Fibroblast of lung (primary cell): Measurements from ENCODE around the gene GPRC5C. TPM values are rescaled to one million over a fixed set of nuclear protein-coding genes. Genes with fewer than 3 reads are reported as not detected.

ENCODE experiments used
- DNase-seq, 2 donors: peaks; one replicate each; pipeline versions ENCODE4 v3.0.0 to v3.0.0-alpha.2; 2010; ENCODE audit warnings: low read depth in 2 of 2
- H2AFZ ChIP-seq: 2 replicates; pipeline ENCODE4 v1.5.1; 2012; ENCODE audit warnings: low read length, control low read depth, inconsistent platforms
- H3K27ac ChIP-seq: 2 replicates; pipeline ENCODE4 v1.5.1; 2011; ENCODE audit warnings: low read length, control low read depth; ENCODE audit not compliant: insufficient read depth
- H3K27me3 ChIP-seq: 2 replicates; pipeline ENCODE4 v1.5.1; 2011; ENCODE audit warnings: mild to moderate bottlenecking, low read length; ENCODE audit not compliant: control insufficient read depth, insufficient read depth
- H3K36me3 ChIP-seq: 2 replicates; pipeline ENCODE4 v1.5.1; 2011; ENCODE audit warnings: low read length; ENCODE audit not compliant: control insufficient read depth, insufficient read depth
- H3K4me1 ChIP-seq: 2 replicates; pipeline ENCODE4 v1.5.1; 2011; ENCODE audit warnings: low read length; ENCODE audit not compliant: control insufficient read depth, insufficient read depth; ENCODE audit errors: extremely low read depth
- H3K4me2 ChIP-seq: 2 replicates; pipeline ENCODE4 v1.5.1; 2011; ENCODE audit warnings: low read length, control low read depth; ENCODE audit not compliant: insufficient read depth; ENCODE audit errors: extremely low read depth
- H3K4me3 ChIP-seq, 4 experiments: fragments of 200-600 bp in 1 of 4; sonication (generic) in 1 of 4; replicated peaks in 1 of 4; 2 replicates each; pipeline ENCODE4 v1.5.1; 2011 to 2016; ENCODE audit warnings: low read length in 4 of 4, low read depth in 3 of 4, mild to moderate bottlenecking in 3 of 4, control low read depth in 2 of 4, inconsistent platforms in 1 of 4, mixed read lengths in 1 of 4; ENCODE audit not compliant: insufficient read depth in 1 of 4; ENCODE audit errors: control extremely low read depth in 1 of 4
- H3K79me2 ChIP-seq: 2 replicates; pipeline ENCODE4 v1.5.1; 2012; ENCODE audit warnings: mild to moderate bottlenecking, low read length, inconsistent platforms; ENCODE audit not compliant: control insufficient read depth, insufficient read depth
- H3K9ac ChIP-seq: 2 replicates; pipeline ENCODE4 v1.5.1; 2011; ENCODE audit warnings: mild to moderate bottlenecking, low read length, control low read depth; ENCODE audit not compliant: insufficient read depth
- H3K9me3 ChIP-seq: 2 replicates; pipeline ENCODE4 v1.5.1; 2012; ENCODE audit warnings: low read depth, low read length; ENCODE audit not compliant: control insufficient read depth, insufficient read depth
- H4K20me1 ChIP-seq: 2 replicates; pipeline ENCODE4 v1.5.1; 2011; ENCODE audit warnings: low read length; ENCODE audit not compliant: control insufficient read depth, insufficient read depth; ENCODE audit errors: extremely low read depth
- CTCF ChIP-seq, 2 donors: IDR thresholded peaks in 1 of 2; conservative IDR thresholded peaks in 1 of 2; 1 replicate in 1 of 2; 2 replicates in 1 of 2; pipeline ENCODE4 v1.5.1; 2011 to 2012; ENCODE audit warnings: low read length in 2 of 2, control low read depth in 1 of 2, inconsistent platforms in 1 of 2, low read depth in 1 of 2, mild to moderate bottlenecking in 1 of 2
- EZH2 ChIP-seq: IDR thresholded peaks from 2 replicates; pipeline ENCODE4 v1.5.1; 2012; ENCODE audit warnings: low read length, control low read depth, mild to moderate bottlenecking; ENCODE audit errors: missing control alignments
- polyA plus RNA-seq, 2 donors: library from polyadenylated mRNA; depleted of rRNA in 1 of 2; stranded (reverse) in 1 of 2; unstranded in 1 of 2; fragments of >200 nt; gene quantifications; 2 replicates each; pipeline ENCODE4 v1.2.1, GENCODE V29; 2011 to 2012; ENCODE audit warnings: missing spikeins in 1 of 2
- total RNA-seq: library from RNA; depleted of rRNA; stranded (reverse); fragments of >200 nt; gene quantifications from 2 replicates; pipeline ENCODE4 v1.2.1, GENCODE V29; 2014

The GPRC5C gene
- total and polyA plus RNA-seq, 2 donors (not counting 1 experiment from before 2014, with no cell fraction given): 0.11 to 1.5 TPM

- DNase-seq: no peak
- Histone ChIP-seq H3K79me2 (no peaks in the 10 kb centered on the region), H3K9me3 (no peaks in the 10 kb centered on the region), H3K4me1 (no peaks in the 10 kb centered on the region), H3K27me3 (no peaks in the 10 kb centered on the region), H3K27ac (no peak overlapping the region), H2AFZ (no peak overlapping the region), H3K9ac (no peak overlapping the region), H3K4me2 (no peak overlapping the region), H3K36me3 (no peaks in the 10 kb centered on the region), H4K20me1 (no peaks in the 10 kb centered on the region), H3K4me3 (no peak overlapping the region)
- no peak for TF ChIP-seq EZH2
- no peak for TF ChIP-seq CTCF (conservative IDR thresholded peaks at IDR 0.05 in 1 of 2, IDR thresholded peaks at IDR 0.05 in 1 of 2; ENCODE audit: low read depth in 1 of 2, low read length in 2 of 2)
These were observed 39.0 kb upstream of the GPRC5C start for GRCh38 chr17:74392848-74393247.

GRCh38 chr17:74393346-74393942, 38.4 kb upstream of the GPRC5C start:
- TF ChIP-seq EZH2 (no peak), CTCF (conservative IDR thresholded peaks at IDR 0.05 in 1 of 2, IDR thresholded peaks at IDR 0.05 in 1 of 2; ENCODE audit: low read depth in 1 of 2, low read length in 2 of 2) (no peak)
- H4K20me1 ChIP-seq: no peaks in the 10 kb centered on the region
- no peaks in the 10 kb centered on the region for H3K4me1 ChIP-seq
- H3K27ac ChIP-seq: no peak overlapping the region
- H3K9ac ChIP-seq: no peak overlapping the region
- H3K79me2 ChIP-seq: no peaks in the 10 kb centered on the region
- no peak overlapping the region for H2AFZ ChIP-seq
- no peaks in the 10 kb centered on the region for H3K36me3 ChIP-seq
- H3K4me3 ChIP-seq: no peak overlapping the region
- H3K9me3 ChIP-seq: no peaks in the 10 kb centered on the region
- no peaks in the 10 kb centered on the region for H3K27me3 ChIP-seq
- peak in 1 of 2 donors; percentile 53 for DNase-seq
- no peak overlapping the region for H3K4me2 ChIP-seq

- no peak overlapping the region for H2AFZ ChIP-seq
- H3K9me3 ChIP-seq: no peaks in the 10 kb centered on the region
- no peak overlapping the region for H3K4me2 ChIP-seq
- no peaks in the 10 kb centered on the region for H3K4me1 ChIP-seq
- no peak overlapping the region for H3K4me3 ChIP-seq
- no peaks in the 10 kb centered on the region for H3K36me3 ChIP-seq
- no peak overlapping the region for H3K9ac ChIP-seq
- TF ChIP-seq CTCF (conservative IDR thresholded peaks at IDR 0.05 in 1 of 2, IDR thresholded peaks at IDR 0.05 in 1 of 2; ENCODE audit: low read depth in 1 of 2, low read length in 2 of 2) (no peak), EZH2 (no peak)
- H3K27ac ChIP-seq: no peak overlapping the region
- no peaks in the 10 kb centered on the region for H3K27me3 ChIP-seq
- H4K20me1 ChIP-seq: no peaks in the 10 kb centered on the region
- no peaks in the 10 kb centered on the region for H3K79me2 ChIP-seq
- no peak for DNase-seq
These were observed 37.5 kb upstream of the GPRC5C start for GRCh38 chr17:74394275-74394950.
